NB4 (cell line): ENCODE results near the gene MESP2.

ENCODE experiments used
- CTCF ChIP-seq: IDR thresholded peaks from one replicate; pipeline ENCODE4 v1.5.1; 2012; ENCODE audit warnings: low read depth, low read length
- POLR2A ChIP-seq: IDR thresholded peaks from 2 replicates; pipeline ENCODE4 v1.6.1; 2011; ENCODE audit warnings: mild to moderate bottlenecking; ENCODE audit not compliant: insufficient read length; ENCODE audit errors: extremely low read depth

GRCh38 chr15:89768071-89768500, 8.0 kb upstream of the MESP2 start:
- TF ChIP-seq CTCF (no peak), POLR2A (no peak)
